Muscle of leg (tissue), 11 donors: ENCODE results near the gene PHF21A. TPM values are rescaled to one million over a fixed set of nuclear protein-coding genes. Genes with fewer than 3 reads are reported as not detected.
A peak's percentile ranks its signal among the peaks of the same experiment; 100 is the strongest.
"Not testable (repeated sequence)": the region's sequence is repeated elsewhere in the genome, so short reads cannot be mapped to it uniquely, and the experiment has no call there.

Source experiments
- DNase-seq: peaks from one replicate; pipeline ENCODE4 v3.0.0; 2013
- H3K27ac ChIP-seq: one replicate; pipeline ENCODE4 v1.5.1; 2013; ENCODE audit warnings: mild to moderate bottlenecking, low read length, control low read depth
- H3K27me3 ChIP-seq: one replicate; pipeline ENCODE4 v1.6.1; 2013; ENCODE audit warnings: low read length; ENCODE audit not compliant: control insufficient read depth, insufficient read depth
- H3K36me3 ChIP-seq: one replicate; pipeline ENCODE4 v1.6.1; 2013; ENCODE audit warnings: low read length; ENCODE audit not compliant: control insufficient read depth, insufficient read depth
- H3K4me1 ChIP-seq: one replicate; pipeline ENCODE4 v1.6.1; 2013; ENCODE audit warnings: low read length; ENCODE audit not compliant: control insufficient read depth, insufficient read depth
- H3K4me3 ChIP-seq: one replicate; pipeline ENCODE4 v1.5.1; 2013; ENCODE audit warnings: low read length, control low read depth
- H3K9me3 ChIP-seq: replicated peaks from 2 replicates; pipeline ENCODE4 v1.6.1; 2013; ENCODE audit warnings: low read depth, low read length; ENCODE audit not compliant: control insufficient read depth
- whole genome bisulfite sequencing: methylation state at CpG from one replicate; pipeline ENCODE4 v1.1.5; 2013; ENCODE audit warnings: missing lambda C conversion rate; ENCODE audit not compliant: insufficient coverage; 5-methylcytosine and 5-hydroxymethylcytosine counted together
- polyA plus RNA-seq, 8 donors: library from polyadenylated mRNA; unstranded; fragments of 120-200 nt; gene quantifications; one replicate each; pipeline versions ENCODE4 v1.2.1 to v1.2.3, GENCODE V29; 2013; ENCODE audit warnings: inconsistent platforms in 1 of 8, low replicate concordance in 1 of 8; ENCODE audit not compliant: insufficient read length in 8 of 8, insufficient read depth in 1 of 8
- total RNA-seq: library from RNA; stranded (reverse); fragments of 120-200 nt; gene quantifications from one replicate; pipeline ENCODE4 v1.2.4, GENCODE V29; 2013

The PHF21A gene
- total and polyA plus RNA-seq, 9 donors, result 21.4 to 44.4 (median 32.0) TPM

GRCh38 chr11:45907911-45908370, 213.3 kb downstream of the PHF21A start:
- Histone ChIP-seq H3K9me3 (no peaks in the 10 kb centered on the region), H3K27ac (peak overlapping the region; percentile 67), H3K4me3 (no peak overlapping the region), H3K27me3 (no peaks in the 10 kb centered on the region), H3K4me1 (peaks cover 25% of the 10 kb centered on the region), H3K36me3 (peaks cover 73% of the 10 kb centered on the region)
- WGBS, result 61% methylated on average over 7 of the region's 8 CpGs
- peak; percentile 58 for DNase-seq

GRCh38 chr11:45906965-45907611, 214.2 kb downstream of the PHF21A start, which contains the start of gene FREY1:
FREY1 (minus strand) TSS chr11:45907271; CDS start chr11:45907245, 26 bp downstream.
- peak within 1 kb of the TSS; percentile 62 for H3K27ac ChIP-seq
- peaks cover 25% of the 10 kb centered on the region for H3K4me1 ChIP-seq
- no peaks in the 10 kb centered on the region for H3K27me3 ChIP-seq
- H3K36me3 ChIP-seq, result peaks cover 79% of the 10 kb centered on the region
- 79% methylated on average over 12 of the region's 18 CpGs for WGBS
- no peaks in the 10 kb centered on the region for H3K9me3 ChIP-seq
- H3K4me3 ChIP-seq, result no peak within 1 kb of the TSS
- no peak for DNase-seq

- DNase-seq, result no peak
- 67% methylated on average over 13 of the region's 19 CpGs for WGBS
- Histone ChIP-seq H3K27ac (no peak overlapping the region), H3K4me1 (peaks cover 34% of the 10 kb centered on the region), H3K27me3 (no peaks in the 10 kb centered on the region), H3K36me3 (peaks cover 78% of the 10 kb centered on the region), H3K4me3 (no peak overlapping the region), H3K9me3 (no peaks in the 10 kb centered on the region)
Observed at GRCh38 chr11:45906096-45906682, 215.1 kb downstream of the PHF21A start.

GRCh38 chr11:45905576-45905975, 215.7 kb downstream of the PHF21A start:
- not testable (repeated sequence) for H3K9me3 ChIP-seq, H3K27me3 ChIP-seq, H3K27ac ChIP-seq, H3K4me3 ChIP-seq, DNase-seq
- WGBS, result 78% methylated on average over 4 of the region's 6 CpGs
- H3K4me1 ChIP-seq, result peaks cover 40% of the 10 kb centered on the region
- peaks cover 72% of the 10 kb centered on the region for H3K36me3 ChIP-seq

GRCh38 chr11:45905095-45905494, 216.2 kb downstream of the PHF21A start:
- Histone ChIP-seq H3K9me3 (no peaks in the 10 kb centered on the region), H3K36me3 (peaks cover 67% of the 10 kb centered on the region), H3K4me3 (no peak overlapping the region), H3K27me3 (peaks cover 7% of the 10 kb centered on the region), H3K27ac (no peak overlapping the region), H3K4me1 (peaks cover 43% of the 10 kb centered on the region)
- DNase-seq, result no peak
- 92% methylated on average over 19 of the region's 19 CpGs for WGBS

- H3K27me3 ChIP-seq, result peaks cover 7% of the 10 kb centered on the region
- peaks cover 45% of the 10 kb centered on the region for H3K4me1 ChIP-seq
- no peak overlapping the region for H3K27ac ChIP-seq
- peaks cover 60% of the 10 kb centered on the region for H3K36me3 ChIP-seq
- 81% methylated on average over 15 of the region's 15 CpGs for WGBS
- DNase-seq, result no peak
- no peak overlapping the region for H3K4me3 ChIP-seq
- no peaks in the 10 kb centered on the region for H3K9me3 ChIP-seq
Observed at GRCh38 chr11:45904309-45904915, 216.8 kb downstream of the PHF21A start.

GRCh38 chr11:45902452-45903380, 218.5 kb downstream of the PHF21A start:
- Histone ChIP-seq H3K9me3 (no peaks in the 10 kb centered on the region), H3K27me3 (peaks cover 7% of the 10 kb centered on the region), H3K27ac (no peak overlapping the region), H3K4me1 (peaks cover 46% of the 10 kb centered on the region), H3K4me3 (no peak overlapping the region), H3K36me3 (peaks cover 51% of the 10 kb centered on the region)
- DNase-seq, result no peak
- WGBS, result 87% methylated on average over 53 of the region's 56 CpGs

- DNase-seq, result no peak
- H3K4me1 ChIP-seq, result peaks cover 47% of the 10 kb centered on the region
- H3K36me3 ChIP-seq, result peaks cover 45% of the 10 kb centered on the region
- H3K27me3 ChIP-seq, result peaks cover 10% of the 10 kb centered on the region
- no peaks in the 10 kb centered on the region for H3K9me3 ChIP-seq
- WGBS, result 57% methylated on average over 4 of the region's 6 CpGs
- H3K4me3 ChIP-seq, result no peak overlapping the region
- H3K27ac ChIP-seq, result no peak overlapping the region
Observed at GRCh38 chr11:45901626-45902025, 219.6 kb downstream of the PHF21A start.

GRCh38 chr11:45900916-45901617, 220.2 kb downstream of the PHF21A start:
- H3K27ac ChIP-seq, result peak overlapping the region; percentile 42

More at GRCh38 chr11:45900916-45901617, 220.2 kb downstream of the PHF21A start:
- peaks cover 10% of the 10 kb centered on the region for H3K27me3 ChIP-seq
- peak overlapping the region; percentile 62 for H3K4me3 ChIP-seq
- 19% methylated on average over 7 of the region's 8 CpGs for WGBS
- peaks cover 53% of the 10 kb centered on the region for H3K4me1 ChIP-seq
- DNase-seq, result peak; percentile 50
- peaks cover 40% of the 10 kb centered on the region for H3K36me3 ChIP-seq
- no peaks in the 10 kb centered on the region for H3K9me3 ChIP-seq
